DOHH2 (cell line): ENCODE measurements around the gene PDE2A.

Experiments
- CTCF ChIP-seq: fragments of 200-600 bp; sonication (generic); IDR thresholded peaks from one replicate; pipeline ENCODE4 v1.5.1; 2014; ENCODE audit warnings: antibody characterized with exemption, mild to moderate bottlenecking, low read depth, low read length; ENCODE audit not compliant: poor library complexity, severe bottlenecking
- EZH2phosphoT487 ChIP-seq: fragments of 200-600 bp; sonication (generic); IDR thresholded peaks from 2 replicates; pipeline ENCODE4 v1.6.1; 2017; ENCODE audit warnings: borderline replicate concordance, mild to moderate bottlenecking, antibody characterized with exemption, low read length, moderate library complexity, mixed read lengths

- no peak for TF ChIP-seq CTCF
- TF ChIP-seq EZH2phosphoT487: no peak
Observed at GRCh38 chr11:72643547-72643946, 30.7 kb downstream of the PDE2A start.
